ENCODE data around the gene SLC36A2.

SLC36A2 gene

GRCh38 chr5:151284392-151284967 lies 62.9 kb downstream of the SLC36A2 start:
- no peak for DNase-seq

GRCh38 chr5:151283120-151283825 lies 64.1 kb downstream of the SLC36A2 start:
- no peak for DNase-seq

- no peak for DNase-seq
Observed at GRCh38 chr5:151281001-151281639, 66.2 kb downstream of the SLC36A2 start.

DNA sequence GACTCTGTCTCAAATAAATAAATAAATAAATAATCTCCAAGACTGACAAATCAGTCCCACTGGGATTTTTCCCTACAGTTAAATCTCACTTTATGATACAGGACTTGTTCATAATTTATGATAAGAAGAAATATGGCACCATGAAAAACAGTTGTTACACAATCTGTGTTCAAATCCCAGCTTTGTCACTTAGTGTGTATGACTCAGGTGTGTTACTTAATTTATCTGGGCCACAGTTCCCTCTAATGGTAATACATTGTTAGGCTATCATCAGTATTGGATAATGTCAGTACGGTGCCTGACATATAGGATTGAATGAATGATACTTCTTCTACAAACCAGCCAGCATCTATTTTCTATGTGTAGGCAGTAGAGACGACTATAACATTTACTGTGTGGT lies 66.9 kb downstream of the SLC36A2 start:
- no peak for DNase-seq

DNA sequence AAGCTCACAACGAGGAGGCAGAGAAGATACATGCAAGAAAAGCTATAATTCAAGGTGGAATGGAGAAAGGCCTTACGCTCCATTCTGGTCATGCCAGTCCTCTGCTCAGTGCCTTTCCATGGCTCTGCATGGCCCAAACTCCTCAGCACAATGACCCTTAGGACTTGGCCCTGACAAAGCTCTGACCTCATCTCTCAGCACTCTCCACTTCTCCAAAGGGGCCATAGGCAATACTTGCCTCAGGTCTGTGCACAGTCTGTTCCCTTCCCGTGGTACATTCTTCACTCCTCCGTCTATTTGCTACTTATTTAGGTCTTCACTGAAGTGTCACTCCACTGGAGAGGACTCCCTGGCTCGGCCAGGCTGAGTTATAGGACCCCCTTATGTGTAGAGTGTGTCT lies 68.5 kb downstream of the SLC36A2 start:
- DNase-seq: no peak

GRCh38 chr5:151275803-151276202 lies 71.6 kb downstream of the SLC36A2 start:
- no peak for DNase-seq

DNA sequence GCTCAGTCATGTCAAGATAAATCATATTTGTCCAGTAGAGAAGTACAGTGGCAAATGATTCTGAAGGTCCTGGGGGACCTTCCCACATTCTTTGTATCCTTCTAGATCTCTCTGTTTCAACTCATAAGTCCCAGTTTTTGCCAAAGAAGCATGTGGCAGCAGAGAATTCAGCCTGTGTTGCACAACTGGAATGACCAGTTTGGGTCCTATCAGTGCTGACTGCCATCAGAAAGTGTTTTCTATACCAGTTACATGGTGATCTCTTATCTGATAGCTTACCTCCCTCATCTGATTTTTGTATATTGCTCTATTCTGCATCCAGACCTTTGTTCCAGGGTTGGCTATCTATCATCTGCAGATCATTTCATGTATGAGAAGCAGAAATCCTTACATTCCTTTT lies 72.7 kb downstream of the SLC36A2 start:
- no peak for DNase-seq

- no peak for DNase-seq
Observed at GRCh38 chr5:151271336-151271735, 76.0 kb downstream of the SLC36A2 start.

DNA sequence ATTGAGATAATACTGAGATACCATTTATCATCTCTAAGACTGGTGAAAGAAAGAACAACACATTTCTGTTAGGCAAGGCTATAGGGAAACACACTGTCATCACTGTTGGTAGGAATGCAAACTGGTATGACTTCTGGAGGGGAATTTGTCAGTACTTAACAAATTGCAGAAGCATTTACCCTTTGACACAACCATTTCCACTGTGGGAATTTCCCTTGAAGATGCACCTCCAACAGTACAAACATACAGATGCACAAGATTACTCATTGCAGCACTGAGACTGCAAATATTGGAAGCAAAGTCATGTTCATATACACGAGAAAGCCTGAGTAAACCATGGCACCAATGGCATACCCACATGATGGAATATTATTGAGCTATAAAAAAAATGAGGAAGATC lies 76.8 kb downstream of the SLC36A2 start:
- DNase-seq: no peak

GRCh38 chr5:151267491-151268260 lies 79.7 kb downstream of the SLC36A2 start:
- no peak for DNase-seq
